Measurements from ENCODE around the gene MAML1.

DNA sequence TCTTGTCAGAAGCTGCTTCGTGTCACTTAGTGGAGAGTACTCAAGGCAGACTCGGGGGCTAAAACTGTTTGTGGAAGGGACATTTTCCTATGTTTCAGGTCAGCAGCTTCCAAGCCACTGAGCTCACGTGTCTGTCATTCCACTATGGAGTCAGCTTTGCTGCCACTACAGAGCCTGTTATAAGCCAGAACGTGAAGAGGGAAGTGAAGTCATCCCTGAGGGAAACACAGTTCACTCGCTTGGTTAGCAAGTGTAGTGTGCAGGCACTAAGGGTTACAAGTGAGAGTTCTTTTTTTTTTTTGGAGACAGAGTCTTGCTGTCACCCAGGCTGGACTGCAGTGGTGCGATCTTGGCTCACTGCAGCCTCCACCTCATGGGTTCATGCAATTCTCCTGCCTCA is 36.6 kb downstream of the MAML1 start:
- TF ChIP-seq POLR2A (IDR thresholded peaks at IDR 0.05; ENCODE audit: low read length) (no peak), GATA1 (IDR thresholded peaks at IDR 0.05; ENCODE audit: low read depth, low read length) (no peak)

All from erythroblast (primary cell).